Measurements from ENCODE around the gene CRIM1.

GRCh38 chr2:36326286-36326685 lies 29.3 kb upstream of the CRIM1 start:
- no peak for TF ChIP-seq POLR2A (IDR thresholded peaks at IDR 0.05; ENCODE audit: low read depth)
- TF ChIP-seq CTCF (IDR thresholded peaks at IDR 0.05), result no peak
- no peak for TF ChIP-seq POLR2AphosphoS5 (IDR thresholded peaks at IDR 0.05)
